ENCODE data around the gene BSN.
"Not testable (repeated sequence)": the region's sequence is repeated elsewhere in the genome, so short reads cannot be mapped to it uniquely, and the experiment has no call there.

BSN gene

DNA sequence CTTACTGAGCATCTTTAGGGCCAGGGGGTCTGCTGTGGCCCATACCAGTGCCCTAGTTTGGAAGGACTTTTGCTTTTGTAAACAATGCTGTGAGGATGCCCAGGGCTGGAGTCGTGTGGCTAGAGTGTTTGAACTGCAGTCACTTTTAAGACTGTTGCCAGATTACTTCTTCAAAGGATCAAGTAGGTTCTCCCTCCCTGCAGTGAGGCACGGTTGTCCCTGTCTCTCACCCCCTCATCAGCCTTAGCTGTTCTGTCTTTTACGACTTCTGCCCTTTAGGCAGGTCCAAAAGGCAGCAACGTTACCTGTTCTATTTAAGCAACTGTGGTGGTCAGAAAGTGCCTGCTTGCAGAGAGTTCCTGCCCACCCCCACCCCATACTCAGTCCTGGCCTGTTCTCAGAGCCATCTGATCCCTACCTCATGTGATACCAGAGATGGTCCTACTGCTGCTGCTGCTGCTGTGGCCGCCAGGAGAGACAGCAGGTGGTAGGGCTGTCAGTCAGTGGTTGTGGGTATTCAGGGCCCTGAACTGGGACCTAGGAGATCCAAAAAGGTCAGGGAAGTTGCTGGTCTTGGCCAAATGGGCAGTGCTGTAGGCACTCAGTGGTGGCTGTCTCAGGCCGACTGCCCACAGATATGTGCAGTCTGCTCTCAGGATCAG, 140.3 kb downstream of the BSN start:
- DNase-seq (ENCODE audit: low read depth in 2 of 2) = not testable (repeated sequence)

DNA sequence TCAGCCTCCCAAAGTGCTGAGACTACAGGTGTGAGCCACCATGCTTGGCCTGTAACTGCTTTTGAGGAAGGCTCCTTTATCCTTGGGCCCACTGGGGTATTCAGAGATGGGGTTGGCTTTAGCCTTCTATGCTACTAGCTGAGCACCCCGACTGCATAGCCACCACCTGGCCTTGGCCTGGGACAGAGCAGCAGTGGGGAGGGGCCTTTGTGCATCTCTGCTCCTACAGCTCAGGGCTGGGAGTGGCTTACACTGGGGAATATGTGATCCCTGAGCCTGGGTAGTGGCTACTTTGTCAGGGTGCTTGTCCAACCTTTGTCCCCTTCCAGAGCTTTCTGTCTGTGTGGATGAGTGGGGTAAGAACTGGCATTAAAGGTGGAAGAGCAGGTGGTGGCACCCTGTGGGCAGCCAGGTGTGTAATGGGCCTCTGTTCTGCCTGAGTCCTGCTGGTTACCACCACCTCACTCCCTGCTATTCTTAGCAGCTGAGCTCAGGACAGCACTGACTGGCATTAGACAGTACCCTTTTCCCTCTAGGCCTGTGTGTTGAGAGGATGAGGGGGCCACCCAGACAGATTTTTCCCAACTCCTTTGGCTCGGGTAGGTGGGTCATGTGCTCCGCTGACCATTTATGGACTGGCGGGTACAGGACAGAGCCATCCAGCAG, 141.2 kb downstream of the BSN start:
- not testable (repeated sequence) for DNase-seq (ENCODE audit: low read depth in 2 of 2)

- DNase-seq (ENCODE audit: low read depth in 2 of 2) = no peak
Measured at GRCh38 chr3:49699281-49699979, 145.2 kb downstream of the BSN start.

- no peak for DNase-seq (ENCODE audit: low read depth in 2 of 2)
Measured at GRCh38 chr3:49700014-49700413, 145.7 kb downstream of the BSN start.

DNA sequence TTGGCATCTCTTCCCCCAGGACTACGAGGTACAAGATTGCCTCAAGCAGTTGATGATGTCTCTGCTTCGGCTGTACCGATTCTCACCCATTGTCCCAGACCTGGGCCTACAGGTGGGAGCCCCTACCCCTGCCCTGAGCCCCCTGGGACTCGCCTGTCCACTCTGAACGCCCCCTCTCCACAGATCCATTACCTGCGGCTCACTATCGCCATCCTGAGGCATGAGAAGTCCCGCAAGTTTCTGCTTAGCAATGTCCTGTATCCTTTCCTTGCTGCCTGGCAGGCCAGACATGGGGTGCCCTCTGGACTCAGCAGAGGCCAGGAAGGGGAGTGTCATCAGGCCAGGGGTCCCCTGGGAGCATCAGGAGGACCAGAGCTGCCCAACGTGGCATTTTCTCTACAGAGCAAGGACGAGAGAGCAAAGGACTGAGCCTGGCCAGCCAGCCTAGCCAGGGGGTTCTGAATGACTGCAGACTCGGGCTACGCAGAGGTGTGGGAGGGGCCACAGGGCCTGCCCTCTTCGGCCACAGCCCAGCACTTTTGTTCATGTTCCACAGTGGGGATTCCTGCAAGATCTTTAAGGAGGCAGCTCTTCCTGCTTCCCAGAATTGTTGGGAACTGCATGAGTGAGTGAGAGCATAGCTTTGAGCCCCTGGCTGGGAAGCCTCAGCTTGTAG, 146.3 kb downstream of the BSN start:
- no peak for DNase-seq (ENCODE audit: low read depth in 2 of 2)

- DNase-seq (ENCODE audit: low read depth in 2 of 2) = no peak
Measured at GRCh38 chr3:49701388-49702077, 147.3 kb downstream of the BSN start.

DNA sequence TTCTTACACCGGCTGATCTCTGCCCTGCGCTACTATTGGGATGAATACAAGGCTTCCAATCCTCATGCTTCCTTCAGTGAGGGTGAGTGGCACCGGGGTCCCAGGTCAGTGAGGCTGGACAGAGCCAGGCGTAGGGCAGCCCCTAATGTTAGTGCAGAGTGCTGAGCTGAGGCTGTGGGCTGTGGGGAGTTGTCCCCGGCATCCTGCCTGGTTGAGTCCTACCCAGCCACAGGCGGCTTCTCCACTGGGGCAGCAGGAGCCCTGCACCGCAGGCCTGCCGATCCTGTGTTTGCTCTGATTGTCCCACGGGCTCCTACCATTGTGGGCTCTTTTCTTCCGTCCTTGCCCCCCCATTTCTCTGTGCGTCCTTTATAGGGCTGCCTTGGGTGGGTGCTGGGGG, 148.4 kb downstream of the BSN start:
- no peak for DNase-seq (ENCODE audit: low read depth in 2 of 2)

GRCh38 chr3:49703443-49703927, 149.2 kb downstream of the BSN start:
- peak in 1 of 2 experiments; percentile 43 for DNase-seq (ENCODE audit: low read depth in 2 of 2)

DNA sequence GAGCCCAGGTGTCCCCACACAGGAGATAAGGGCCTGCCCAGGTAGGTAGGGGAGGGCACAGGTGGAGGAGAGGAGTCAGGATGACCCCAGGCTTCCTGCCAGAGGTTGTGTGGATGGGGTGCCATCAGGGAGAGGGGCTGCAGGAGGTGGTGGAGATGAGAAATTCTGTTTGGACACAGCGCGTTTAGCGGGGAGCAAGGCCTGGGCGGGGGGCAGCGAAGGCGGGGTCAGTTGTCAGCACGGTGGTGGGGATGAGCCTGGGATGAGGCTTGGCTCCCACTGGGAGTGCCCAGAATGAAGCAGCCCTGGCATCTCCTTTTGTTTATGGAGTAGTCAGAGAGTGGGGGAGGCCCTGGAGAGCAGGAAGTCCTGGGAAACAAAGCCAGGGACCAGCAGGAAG, 149.7 kb downstream of the BSN start:
- DNase-seq (ENCODE audit: low read depth in 2 of 2) = no peak

GRCh38 chr3:49704629-49705028, 150.4 kb downstream of the BSN start:
- DNase-seq (ENCODE audit: low read depth in 2 of 2) = no peak

DNA sequence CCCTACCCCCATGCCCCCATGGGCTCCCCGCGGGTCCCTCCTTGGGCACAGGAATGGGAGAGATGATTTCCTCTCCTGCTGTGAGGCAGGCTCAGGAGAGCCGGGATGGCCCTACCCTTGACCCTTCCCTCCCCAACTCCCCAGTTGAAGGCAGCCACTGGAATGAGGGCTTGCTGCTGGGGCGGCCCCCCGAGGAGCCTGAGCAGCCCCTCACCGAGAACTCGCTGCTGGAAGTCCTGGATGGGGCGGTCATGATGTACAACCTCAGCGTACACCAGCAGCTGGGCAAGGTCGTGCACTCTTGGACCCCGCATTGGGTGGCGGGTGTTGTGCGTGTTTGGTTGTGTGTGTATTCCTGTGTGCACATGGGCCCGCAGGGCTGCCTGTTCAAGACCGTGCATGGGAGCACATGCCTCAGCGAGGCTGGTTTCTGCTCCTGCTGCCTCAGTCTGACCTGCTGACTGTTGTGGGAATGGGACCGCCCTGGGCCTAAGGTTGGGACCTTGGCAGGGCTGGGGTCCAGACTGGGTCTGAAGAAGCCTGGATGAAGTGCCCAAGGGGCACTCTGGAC, 151.2 kb downstream of the BSN start:
- no peak for DNase-seq (ENCODE audit: low read depth in 2 of 2)

GRCh38 chr3:49706456-49707112, 152.3 kb downstream of the BSN start:
- no peak for DNase-seq (ENCODE audit: low read depth in 2 of 2)

GRCh38 chr3:49707113-49707480, 152.8 kb downstream of the BSN start:
- no peak for DNase-seq (ENCODE audit: low read depth in 2 of 2)

GRCh38 chr3:49709852-49710251, 155.6 kb downstream of the BSN start:
- DNase-seq (ENCODE audit: low read depth in 2 of 2) = no peak

- no peak for DNase-seq (ENCODE audit: low read depth in 2 of 2)
Measured at GRCh38 chr3:49711489-49711888, 157.2 kb downstream of the BSN start.

DNA sequence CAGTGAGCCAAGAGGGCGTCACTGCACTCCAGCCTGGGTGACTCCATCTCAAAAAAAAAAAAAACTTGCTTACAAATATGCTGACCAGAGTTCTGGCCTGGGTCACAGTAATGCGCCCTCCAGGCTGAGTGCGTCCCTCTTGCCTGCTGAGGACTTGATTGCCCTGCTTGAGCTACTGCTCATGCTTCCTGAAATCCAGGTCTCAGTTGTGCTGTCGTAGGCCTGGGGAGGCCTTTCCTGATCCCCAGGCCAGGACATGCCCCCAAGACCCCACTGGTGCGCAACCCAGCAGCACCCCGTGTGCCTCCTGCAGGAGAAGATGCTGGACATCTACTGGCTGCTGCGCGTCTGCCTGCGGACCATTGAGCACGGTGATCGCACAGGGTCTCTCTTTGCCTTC, 157.9 kb downstream of the BSN start:
- no peak for DNase-seq (ENCODE audit: low read depth in 2 of 2)

DNA sequence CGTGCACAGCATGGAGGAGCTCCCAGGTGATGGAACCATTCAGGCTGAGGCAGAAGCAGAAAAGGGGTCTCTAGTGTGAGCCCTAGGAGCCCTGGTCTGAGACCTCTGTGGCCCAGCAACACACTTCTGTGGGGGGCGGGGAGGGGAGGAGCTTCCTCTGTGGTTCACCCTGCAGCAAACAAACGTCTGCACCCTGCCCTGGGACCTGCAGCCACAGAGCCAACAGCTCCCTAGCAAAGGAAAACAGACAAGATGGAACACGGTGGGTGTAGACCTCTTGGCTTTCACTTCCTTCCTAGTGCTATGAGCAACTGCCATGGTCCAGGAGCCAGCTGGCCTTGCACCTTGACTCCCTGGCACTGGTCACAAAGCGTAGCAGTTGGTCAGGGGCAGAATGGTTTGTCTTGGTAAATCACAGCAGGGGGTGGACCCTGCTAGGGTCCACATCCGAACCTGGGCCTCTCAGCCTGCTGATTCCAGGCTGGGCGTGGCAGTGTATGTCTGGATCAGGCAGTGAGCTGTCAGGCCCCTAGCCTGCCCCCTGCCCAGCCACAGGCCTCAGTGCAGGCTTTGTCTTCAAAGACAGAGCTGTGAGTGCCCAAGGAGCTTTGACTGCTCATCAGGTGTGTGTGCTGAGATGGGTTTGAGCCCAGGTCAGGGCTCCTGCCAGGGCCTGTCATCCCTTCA, 158.5 kb downstream of the BSN start:
- no peak for DNase-seq (ENCODE audit: low read depth in 2 of 2)

- no peak for DNase-seq (ENCODE audit: low read depth in 2 of 2)
Measured at GRCh38 chr3:49713336-49714105, 159.2 kb downstream of the BSN start.

- DNase-seq (ENCODE audit: low read depth in 2 of 2) = no peak
Measured at GRCh38 chr3:49714728-49715550, 160.7 kb downstream of the BSN start.
